ENCODE measurements around the gene STARD3NL.
"Not testable (repeated sequence)": the region's sequence is repeated elsewhere in the genome, so short reads cannot be mapped to it uniquely, and the experiment has no call there.

The STARD3NL gene

DNA sequence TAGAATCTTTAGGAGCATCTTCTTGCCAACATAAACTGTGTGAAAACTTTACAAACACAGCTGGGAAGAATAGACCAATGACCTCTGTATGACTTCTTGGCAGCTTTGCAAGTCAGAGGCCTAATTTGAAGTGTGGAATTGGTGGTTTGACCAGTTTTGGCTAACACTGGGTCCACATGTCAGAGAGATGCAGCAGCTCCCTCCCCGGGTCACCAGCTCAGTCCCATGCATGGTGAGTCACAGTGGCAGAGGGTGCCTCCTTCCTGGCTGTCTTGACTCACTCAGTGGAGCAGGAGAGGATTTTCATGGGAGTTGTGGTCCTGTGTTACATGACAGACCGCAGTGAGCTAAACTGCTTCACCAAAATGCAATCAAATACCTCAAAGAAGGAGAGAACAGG lies 8.2 kb upstream of the STARD3NL start:
- Mint-ChIP-seq H3K27ac (peak overlapping the region; percentile 45), H3K27me3 (no peaks in the 10 kb centered on the region), H3K4me1 (ENCODE audit: low read depth) (peaks cover 28% of the 10 kb centered on the region), H3K9me3 (no peaks in the 10 kb centered on the region), H3K4me3 (no peak overlapping the region), H3K36me3 (ENCODE audit: low read depth) (no peaks in the 10 kb centered on the region)
- intact Hi-C loops (cut with micrococcal nuclease): no loop called here

DNA sequence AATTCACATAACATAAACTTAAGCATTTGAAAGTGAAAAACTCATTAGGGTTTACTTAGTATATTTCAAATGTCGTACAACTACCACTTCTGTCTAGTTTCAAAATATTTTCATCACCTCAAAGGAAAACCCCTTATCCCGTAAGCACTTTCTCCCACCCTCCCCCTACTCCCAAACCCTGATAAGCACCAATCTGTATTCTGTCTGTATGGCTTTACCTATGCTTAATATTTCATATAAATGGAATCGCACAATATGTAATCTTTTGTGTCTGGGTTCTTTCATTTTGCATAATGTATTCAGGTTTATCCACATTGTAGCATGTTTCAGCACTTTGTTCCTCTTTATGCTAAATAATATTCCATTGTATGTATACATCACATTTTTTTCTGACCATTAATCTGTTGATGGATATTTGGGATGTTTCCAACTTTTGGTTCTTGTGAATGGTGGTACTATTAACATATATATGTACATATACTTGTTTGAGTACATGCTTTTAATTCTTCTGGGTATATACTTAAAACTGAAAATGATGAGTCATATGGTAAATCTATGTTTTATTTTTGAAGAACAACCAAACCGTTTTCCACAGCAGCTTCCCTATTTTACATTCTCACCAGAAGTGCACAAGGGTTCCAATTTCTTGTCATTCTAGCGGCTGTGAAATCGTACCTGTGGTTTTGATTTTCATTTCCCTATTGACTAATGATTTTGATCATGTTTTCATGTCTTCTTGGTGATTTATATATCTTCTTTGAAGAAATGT lies 6.2 kb upstream of the STARD3NL start:
- intact Hi-C loops (cut with micrococcal nuclease): no loop called here
- H3K27me3 Mint-ChIP-seq: no peaks in the 10 kb centered on the region
- peak overlapping the region; percentile 20 for H3K4me3 Mint-ChIP-seq
- H3K4me1 Mint-ChIP-seq (ENCODE audit: low read depth): peaks cover 28% of the 10 kb centered on the region
- no peaks in the 10 kb centered on the region for H3K9me3 Mint-ChIP-seq
- peak overlapping the region; percentile 26 for H3K27ac Mint-ChIP-seq
- no peaks in the 10 kb centered on the region for H3K36me3 Mint-ChIP-seq (ENCODE audit: low read depth)

DNA sequence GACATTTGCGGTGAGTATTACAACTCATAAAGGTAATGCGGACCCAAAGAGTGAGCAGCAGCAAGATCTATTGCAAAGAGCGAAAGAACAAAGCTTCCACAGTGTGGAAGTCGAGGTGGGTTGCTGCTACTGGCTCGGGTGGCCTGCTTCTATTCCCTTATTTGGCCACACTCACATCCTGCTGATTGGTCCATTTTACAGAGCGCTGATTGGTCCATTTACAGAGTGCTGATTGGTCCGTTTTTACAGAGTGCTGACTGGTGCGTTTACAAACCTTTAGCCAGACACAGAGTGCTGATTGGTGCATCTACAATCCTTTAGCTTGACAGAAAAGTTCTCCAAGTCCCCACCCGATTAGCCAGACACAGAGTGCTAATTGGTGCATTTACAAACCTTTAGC lies 2.5 kb upstream of the STARD3NL start:
- intact Hi-C loops (cut with micrococcal nuclease): not testable (repeated sequence)

DNA sequence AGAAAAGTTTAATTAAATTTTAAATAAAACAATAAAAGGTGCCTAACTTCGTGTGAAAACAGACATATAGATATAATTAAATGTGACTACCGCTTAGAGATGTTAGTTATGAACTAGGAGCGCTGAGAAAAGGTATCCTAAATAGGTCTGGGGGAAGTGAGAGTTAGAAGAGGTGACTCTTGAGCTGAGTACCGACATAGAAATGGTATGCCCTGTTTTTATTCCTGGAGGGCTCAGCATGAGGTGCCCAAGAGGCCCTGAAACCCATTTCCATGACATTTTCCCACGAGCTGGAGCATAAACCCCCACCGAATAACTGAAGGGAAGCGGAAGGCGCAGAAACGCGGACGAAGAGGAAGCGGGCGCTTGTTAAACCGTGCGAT lies 433 bp upstream of the STARD3NL start:
- no peaks in the 10 kb centered on the region for H3K9me3 Mint-ChIP-seq
- intact Hi-C loops (cut with micrococcal nuclease): no loop called here

More for the DNA sequence above, 2.5 kb upstream of the STARD3NL start:
- not testable (repeated sequence) for H3K9me3 Mint-ChIP-seq; H3K4me3 Mint-ChIP-seq; H3K27me3 Mint-ChIP-seq; H3K36me3 Mint-ChIP-seq (ENCODE audit: low read depth); H3K27ac Mint-ChIP-seq
- peaks cover 34% of the 10 kb centered on the region for H3K4me1 Mint-ChIP-seq (ENCODE audit: low read depth)

DNA sequence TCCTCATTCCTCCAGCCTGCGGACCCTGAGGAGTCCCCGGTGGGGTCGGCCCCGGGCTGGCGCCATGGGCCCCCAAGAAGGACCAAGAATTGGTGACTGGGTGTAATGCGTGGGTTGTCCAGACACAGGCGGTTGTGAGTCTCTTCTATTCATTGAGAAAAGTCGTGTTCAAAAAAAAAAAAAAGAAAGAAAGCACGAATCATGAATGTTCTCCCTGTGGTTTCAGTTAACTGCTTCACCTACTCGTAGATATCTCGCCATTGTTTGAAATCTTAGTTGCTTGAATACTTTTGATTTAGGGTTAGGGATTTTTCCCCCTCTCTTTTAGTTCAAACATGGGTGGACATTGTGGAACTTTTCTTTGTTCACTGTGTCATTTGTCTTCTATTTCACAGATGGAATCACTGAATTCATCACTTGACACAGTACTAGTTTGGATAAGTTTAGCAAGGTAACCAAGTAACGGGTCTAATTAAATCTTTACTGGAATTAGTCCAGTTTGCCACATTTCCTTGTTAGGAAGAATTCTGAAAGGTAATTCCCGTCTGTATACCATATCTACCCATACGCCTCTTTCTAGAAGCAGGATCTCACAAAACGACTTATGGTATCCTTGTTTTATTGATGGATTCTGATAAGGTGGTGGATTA lies 775 bp downstream of the STARD3NL start:
- Mint-ChIP-seq H3K36me3 (ENCODE audit: low read depth) (peaks cover 9% of the 10 kb centered on the region), H3K27me3 (no peaks in the 10 kb centered on the region), H3K4me3 (peak overlapping the region; percentile 79), H3K27ac (peak overlapping the region; percentile 89), H3K9me3 (no peaks in the 10 kb centered on the region), H3K4me1 (ENCODE audit: low read depth) (peaks cover 29% of the 10 kb centered on the region)
- intact Hi-C loops (cut with micrococcal nuclease): no loop called here

More for the DNA sequence above, 433 bp upstream of the STARD3NL start:
- Mint-ChIP-seq H3K4me1 (ENCODE audit: low read depth) (peaks cover 31% of the 10 kb centered on the region), H3K27me3 (no peaks in the 10 kb centered on the region), H3K27ac (peak overlapping the region; percentile 89), H3K36me3 (ENCODE audit: low read depth) (peaks cover 8% of the 10 kb centered on the region), H3K4me3 (peak overlapping the region; percentile 79)

DNA sequence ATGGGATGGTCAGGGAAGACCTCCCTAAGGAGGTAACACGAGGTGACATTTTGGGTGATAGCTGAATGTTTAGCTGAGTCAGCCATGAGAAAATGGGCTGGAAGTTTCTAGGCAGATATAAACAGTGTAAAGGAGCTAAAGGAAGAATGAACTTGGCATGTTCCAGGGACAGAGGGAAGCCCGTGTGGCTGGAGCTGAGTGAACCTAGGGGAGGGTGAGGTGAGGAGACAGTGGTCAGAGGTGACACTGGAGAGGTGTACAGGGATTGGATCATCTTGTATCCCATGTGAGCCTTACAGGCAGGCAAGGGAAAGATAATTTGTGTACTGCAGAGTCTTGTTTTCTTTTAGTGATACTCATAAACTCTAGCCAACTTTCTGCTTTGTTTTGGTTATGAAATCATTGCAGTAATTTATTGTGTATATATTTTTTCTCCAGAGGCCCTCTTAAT lies 1.8 kb downstream of the STARD3NL start:
- H3K36me3 Mint-ChIP-seq (ENCODE audit: low read depth): peaks cover 16% of the 10 kb centered on the region
- H3K27ac Mint-ChIP-seq: peak overlapping the region; percentile 53
- intact Hi-C loops (cut with micrococcal nuclease): no loop called here
- H3K4me1 Mint-ChIP-seq (ENCODE audit: low read depth): peaks cover 37% of the 10 kb centered on the region
- no peaks in the 10 kb centered on the region for H3K27me3 Mint-ChIP-seq
- H3K4me3 Mint-ChIP-seq: peak overlapping the region; percentile 38
- H3K9me3 Mint-ChIP-seq: no peaks in the 10 kb centered on the region

DNA sequence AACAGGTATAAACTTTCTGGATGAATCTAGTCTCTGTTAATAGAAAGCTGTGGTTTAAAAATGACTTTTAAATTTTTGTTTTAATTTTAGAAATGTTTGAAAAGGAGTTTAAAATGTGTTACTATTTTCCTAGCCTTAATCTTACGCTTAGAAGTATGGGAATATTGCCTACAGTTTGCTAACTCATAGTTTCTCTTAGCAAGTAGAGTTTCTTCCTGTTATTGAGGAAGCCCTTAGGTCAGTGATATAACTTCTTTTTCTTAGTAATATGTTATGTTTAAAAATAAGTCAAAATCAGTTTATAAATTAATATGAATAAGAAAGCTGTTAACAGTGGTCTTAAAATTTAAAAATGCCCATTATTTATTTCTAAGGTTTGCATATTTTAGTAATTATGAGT lies 3.1 kb downstream of the STARD3NL start:
- H3K27me3 Mint-ChIP-seq: no peaks in the 10 kb centered on the region
- no peaks in the 10 kb centered on the region for H3K9me3 Mint-ChIP-seq
- H3K4me3 Mint-ChIP-seq: no peak overlapping the region
- intact Hi-C loops (cut with micrococcal nuclease): no loop called here
- peaks cover 45% of the 10 kb centered on the region for H3K4me1 Mint-ChIP-seq (ENCODE audit: low read depth)
- H3K27ac Mint-ChIP-seq: no peak overlapping the region
- H3K36me3 Mint-ChIP-seq (ENCODE audit: low read depth): peaks cover 16% of the 10 kb centered on the region

DNA sequence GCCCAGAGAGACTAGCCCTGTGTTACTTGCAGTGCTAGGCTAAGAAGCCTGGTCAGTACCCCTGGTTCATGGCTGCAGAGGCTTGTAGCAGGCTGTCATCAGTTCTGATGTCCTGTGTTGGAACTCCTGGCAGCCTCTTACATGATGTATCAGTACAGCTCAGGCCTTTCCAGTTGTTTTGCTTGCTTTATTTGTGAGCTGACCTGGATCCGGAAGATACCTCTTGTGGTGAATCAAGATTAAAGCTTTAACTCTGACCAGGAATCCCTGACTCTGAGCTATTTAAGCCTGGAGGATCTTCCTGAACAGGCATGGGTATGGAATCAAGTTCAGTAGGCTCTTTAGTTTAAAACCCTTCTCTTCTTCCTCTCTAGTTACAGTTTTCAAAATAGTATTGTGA lies 4.4 kb downstream of the STARD3NL start:
- peaks cover 16% of the 10 kb centered on the region for H3K36me3 Mint-ChIP-seq (ENCODE audit: low read depth)
- H3K9me3 Mint-ChIP-seq: no peaks in the 10 kb centered on the region
- H3K4me1 Mint-ChIP-seq (ENCODE audit: low read depth): peaks cover 52% of the 10 kb centered on the region
- no peak overlapping the region for H3K27ac Mint-ChIP-seq
- intact Hi-C loops (cut with micrococcal nuclease): no loop called here
- no peaks in the 10 kb centered on the region for H3K27me3 Mint-ChIP-seq
- H3K4me3 Mint-ChIP-seq: no peak overlapping the region

DNA sequence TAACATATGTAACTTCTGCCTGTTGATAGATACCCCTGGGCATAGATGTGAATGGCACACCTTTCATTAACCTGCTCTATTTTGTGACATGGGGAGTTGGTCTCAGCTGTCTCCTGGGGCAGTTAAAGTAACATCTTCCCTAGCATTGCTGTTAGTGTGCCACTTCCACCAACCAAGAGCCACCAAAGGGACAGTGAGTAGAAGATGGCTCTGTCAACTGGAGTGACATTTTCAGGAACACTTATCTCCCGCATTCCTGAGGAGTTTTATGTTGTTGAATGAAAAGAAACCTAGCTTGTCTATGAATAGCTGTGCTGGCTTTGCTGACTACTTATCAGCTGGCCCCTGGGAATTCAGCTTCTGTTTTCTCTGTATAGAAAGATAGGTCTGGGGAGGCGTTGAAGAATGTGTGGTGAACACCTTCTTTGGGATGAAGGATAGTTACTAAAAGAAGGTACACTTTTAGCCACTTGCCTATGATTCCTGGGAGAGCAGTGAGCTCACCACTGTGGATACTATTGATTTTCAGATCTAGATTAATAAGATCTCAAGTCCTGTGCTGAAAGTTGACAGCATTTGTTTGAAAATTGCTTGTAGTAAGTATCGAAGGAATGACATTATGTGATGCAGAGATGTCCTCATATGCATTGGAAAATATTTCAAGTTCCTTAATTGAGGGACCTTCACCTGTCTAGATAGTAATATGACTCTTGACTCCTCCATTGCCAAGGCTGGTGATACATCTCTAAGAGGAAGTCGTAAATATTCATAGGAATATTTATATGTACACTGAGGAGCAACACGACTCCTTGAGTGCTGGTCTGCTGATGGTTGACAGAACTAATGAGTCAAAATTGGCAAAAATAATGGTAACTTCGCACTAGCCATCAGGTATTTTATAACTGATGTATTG lies 7.6 kb downstream of the STARD3NL start:
- intact Hi-C loops (cut with micrococcal nuclease): no loop called here
- no peak overlapping the region for H3K27ac Mint-ChIP-seq
- H3K4me1 Mint-ChIP-seq (ENCODE audit: low read depth): peaks cover 45% of the 10 kb centered on the region
- no peaks in the 10 kb centered on the region for H3K27me3 Mint-ChIP-seq
- H3K9me3 Mint-ChIP-seq: no peaks in the 10 kb centered on the region
- no peak overlapping the region for H3K4me3 Mint-ChIP-seq
- H3K36me3 Mint-ChIP-seq (ENCODE audit: low read depth): peaks cover 8% of the 10 kb centered on the region

DNA sequence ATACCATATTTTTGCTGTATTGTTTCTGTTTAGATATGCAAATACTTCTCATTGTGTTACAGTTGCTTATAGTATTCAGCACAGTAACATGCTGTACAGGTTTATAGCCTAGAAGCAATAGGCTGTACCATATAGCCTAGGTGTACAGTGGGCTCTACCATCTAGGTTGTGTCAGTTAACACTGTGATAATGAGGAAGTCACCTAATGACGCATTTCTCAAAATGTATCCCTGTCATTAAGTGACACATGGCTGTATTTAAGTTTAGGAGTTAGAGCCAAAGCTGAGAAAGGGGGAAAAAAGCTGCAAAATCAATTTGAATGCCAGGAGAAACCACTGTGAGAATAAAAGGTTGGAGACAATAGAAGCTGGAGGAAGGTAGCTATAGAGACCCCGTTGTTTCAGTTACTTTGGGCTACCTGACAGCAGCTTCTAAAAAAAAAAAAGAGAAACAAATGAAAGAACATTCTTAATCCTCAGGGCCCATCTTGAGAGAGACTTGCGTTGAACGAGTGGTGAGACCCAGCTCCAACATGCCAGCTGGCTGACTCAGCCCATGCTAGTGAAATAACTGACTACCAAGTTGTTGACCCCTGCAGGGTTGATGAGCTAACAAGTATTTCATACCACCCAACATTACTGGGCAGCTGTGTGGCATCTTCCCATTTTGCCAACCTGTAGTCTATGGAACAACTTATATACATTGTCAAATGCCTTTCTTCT lies 8.7 kb downstream of the STARD3NL start:
- no peaks in the 10 kb centered on the region for H3K27me3 Mint-ChIP-seq
- H3K27ac Mint-ChIP-seq: no peak overlapping the region
- peaks cover 45% of the 10 kb centered on the region for H3K4me1 Mint-ChIP-seq (ENCODE audit: low read depth)
- H3K4me3 Mint-ChIP-seq: no peak overlapping the region
- peaks cover 6% of the 10 kb centered on the region for H3K9me3 Mint-ChIP-seq
- H3K36me3 Mint-ChIP-seq (ENCODE audit: low read depth): peaks cover 8% of the 10 kb centered on the region
- intact Hi-C loops (cut with micrococcal nuclease): no loop called here

DNA sequence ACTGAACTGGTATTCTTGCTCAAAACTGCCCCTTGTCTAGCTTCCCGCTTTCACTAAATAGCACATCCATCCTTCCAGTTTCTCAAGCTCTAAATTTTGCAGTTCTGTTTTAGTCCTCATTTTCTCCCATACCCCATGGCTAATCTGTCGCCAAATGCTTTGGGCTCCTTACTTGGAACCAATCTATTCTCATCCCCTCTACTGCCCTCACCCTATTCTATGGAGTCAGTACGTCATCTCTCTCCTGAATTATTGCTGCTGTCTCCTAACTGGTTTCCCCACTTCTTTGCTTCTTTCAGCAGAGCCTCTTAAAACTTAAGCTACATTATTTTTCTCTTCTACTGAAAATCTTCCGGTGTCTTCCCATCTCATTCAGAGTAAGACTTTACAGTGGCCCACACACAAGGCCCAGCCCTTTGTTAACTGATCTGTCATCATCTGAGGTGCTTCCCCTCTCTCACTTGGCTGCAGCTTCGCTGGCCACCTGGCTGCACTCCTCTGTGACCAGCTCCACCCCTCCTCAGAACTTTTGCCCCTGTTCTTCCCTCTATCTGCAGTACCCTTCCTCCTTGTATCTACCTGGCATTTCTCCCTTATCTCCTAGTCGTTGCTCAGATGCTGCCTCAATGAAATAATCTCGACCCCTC lies 9.9 kb downstream of the STARD3NL start:
- Mint-ChIP-seq H3K9me3 (peaks cover 11% of the 10 kb centered on the region), H3K4me3 (no peak overlapping the region), H3K36me3 (ENCODE audit: low read depth) (peaks cover 8% of the 10 kb centered on the region), H3K4me1 (ENCODE audit: low read depth) (peaks cover 53% of the 10 kb centered on the region), H3K27ac (no peak overlapping the region), H3K27me3 (no peaks in the 10 kb centered on the region)
- intact Hi-C loops (cut with micrococcal nuclease): no loop called here

DNA sequence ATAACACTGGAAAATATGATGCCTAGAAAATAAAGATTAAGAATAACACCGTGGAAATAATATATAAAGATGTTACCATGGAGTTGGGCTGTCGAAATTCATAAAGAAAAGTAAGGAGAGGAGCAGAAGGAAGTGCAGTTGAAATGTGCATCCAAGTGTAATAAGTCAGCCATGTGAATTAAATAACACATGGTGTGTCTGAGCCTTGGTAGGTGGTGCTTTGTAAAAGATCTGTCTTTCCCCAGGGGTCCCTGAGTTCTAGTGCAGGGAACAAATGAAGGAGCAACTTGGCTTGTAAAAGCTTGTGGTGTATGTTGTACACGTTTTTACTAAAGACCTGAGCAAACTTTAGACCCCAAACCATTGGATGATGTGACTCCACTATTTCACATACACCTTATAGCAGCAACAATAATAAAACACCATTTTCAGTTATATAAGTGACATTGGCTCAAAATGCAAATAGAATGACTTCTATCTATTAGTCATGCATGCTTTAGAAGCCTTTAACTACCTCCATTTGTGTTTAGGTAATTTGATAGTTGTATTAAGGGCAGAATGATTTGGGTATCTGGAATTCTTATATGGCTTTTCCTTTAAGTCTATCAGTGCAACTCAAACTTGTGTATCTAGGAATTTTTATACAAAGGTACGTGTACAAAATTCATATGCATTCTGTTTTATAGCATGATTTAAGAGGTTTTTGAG lies 11.3 kb downstream of the STARD3NL start:
- peaks cover 54% of the 10 kb centered on the region for H3K4me1 Mint-ChIP-seq (ENCODE audit: low read depth)
- H3K36me3 Mint-ChIP-seq (ENCODE audit: low read depth): peaks cover 1% of the 10 kb centered on the region
- intact Hi-C loops (cut with micrococcal nuclease): no loop called here
- no peaks in the 10 kb centered on the region for H3K27me3 Mint-ChIP-seq
- no peak overlapping the region for H3K27ac Mint-ChIP-seq
- H3K9me3 Mint-ChIP-seq: peaks cover 11% of the 10 kb centered on the region
- no peak overlapping the region for H3K4me3 Mint-ChIP-seq

DNA sequence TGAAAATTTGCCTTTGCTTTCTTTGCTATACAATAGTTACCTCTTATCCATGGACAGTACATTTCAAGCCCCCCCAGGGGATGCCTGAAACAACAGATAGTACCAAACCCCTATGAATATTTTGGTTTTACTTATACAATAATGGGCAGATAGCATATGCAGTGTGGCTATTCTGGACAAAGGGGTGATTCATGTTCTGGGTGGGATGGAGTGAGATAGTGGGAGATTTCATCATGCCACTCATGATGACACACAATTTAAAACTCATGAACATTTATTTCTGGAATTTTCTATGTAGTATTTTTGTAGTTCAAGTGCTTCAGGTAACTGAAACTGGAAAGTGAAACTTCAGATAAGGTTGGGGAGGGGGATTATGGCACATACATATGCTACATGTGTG lies 12.0 kb downstream of the STARD3NL start:
- Mint-ChIP-seq H3K27ac (no peak overlapping the region), H3K4me1 (ENCODE audit: low read depth) (peaks cover 50% of the 10 kb centered on the region), H3K36me3 (ENCODE audit: low read depth) (no peaks in the 10 kb centered on the region), H3K27me3 (no peaks in the 10 kb centered on the region), H3K4me3 (no peak overlapping the region), H3K9me3 (peaks cover 11% of the 10 kb centered on the region)
- intact Hi-C loops (cut with micrococcal nuclease): no loop called here
